CD4-positive, alpha-beta T cell (primary cell): ENCODE data around the gene TNS3. TPM values are rescaled to one million over a fixed set of nuclear protein-coding genes. Genes with fewer than 3 reads are reported as not detected.

Source experiments
- ATAC-seq: fragments of 200-7000 bp; cut with Tn5 transposase; one replicate; pipeline ENCODE4 v1.10.0; 2022; ENCODE audit warnings: mild to moderate bottlenecking; ENCODE audit not compliant: poor library complexity
- CTCF ChIA-PET: fragments of 350-600 bp; sonication (Branson Sonifier 250); formaldehyde crosslinking; loops from one replicate; lab custom pipeline; 2021; ENCODE audit warnings: antibody characterized with exemption, inconsistent platforms; lab: Charles Lee
- POLR2A ChIA-PET: fragments of 350-600 bp; sonication (Branson Sonifier 250); formaldehyde crosslinking; loops from one replicate; lab custom pipeline; 2021; ENCODE audit warnings: antibody characterized with exemption, inconsistent platforms; lab: Charles Lee
- DNase-seq, 14 experiments: peaks; one replicate each; pipeline ENCODE4 v3.0.0-alpha.2; 2013 to 2020; ENCODE audit warnings: mixed read lengths in 2 of 14
- H3K27ac ChIP-seq, 2 donors: one replicate each; pipeline versions ENCODE4 v1.5.1 to v1.7.0; 2013; ENCODE audit warnings: low read length in 2 of 2, low read depth in 1 of 2, mild to moderate bottlenecking in 1 of 2
- H3K27me3 ChIP-seq, 2 experiments: 1 replicate in 1 of 2; 2 replicates in 1 of 2; pipeline versions ENCODE4 v1.6.1 to v1.7.0; 2013; ENCODE audit warnings: low read length in 2 of 2, control low read depth in 1 of 2, mild to moderate bottlenecking in 1 of 2, moderate library complexity in 1 of 2; ENCODE audit not compliant: insufficient read depth in 2 of 2, control insufficient read depth in 1 of 2
- H3K36me3 ChIP-seq: one replicate; pipeline ENCODE4 v1.6.1; 2013; ENCODE audit warnings: low read length, control low read depth; ENCODE audit not compliant: insufficient read depth
- H3K4me1 ChIP-seq: one replicate; pipeline ENCODE4 v1.6.1; 2013; ENCODE audit warnings: low read length, control low read depth; ENCODE audit not compliant: insufficient read depth
- H3K4me3 ChIP-seq: one replicate; pipeline ENCODE4 v1.5.1; 2013; ENCODE audit warnings: mild to moderate bottlenecking, low read length, moderate library complexity
- H3K9me3 ChIP-seq, 2 experiments: 1 replicate in 1 of 2; 2 replicates in 1 of 2; pipeline versions ENCODE4 v1.6.1 to v1.7.0; 2013; ENCODE audit warnings: low read length in 2 of 2, mild to moderate bottlenecking in 2 of 2, control low read depth in 1 of 2, moderate library complexity in 1 of 2; ENCODE audit not compliant: control insufficient read depth in 1 of 2, insufficient read depth in 1 of 2
- H3K27ac Mint-ChIP-seq: one replicate; pipeline ENCODE4 v1.8.0; 2020; ENCODE audit warnings: mixed read lengths
- H3K27me3 Mint-ChIP-seq: one replicate; pipeline ENCODE4 v1.8.0; 2021; ENCODE audit warnings: mixed read lengths
- H3K36me3 Mint-ChIP-seq: one replicate; pipeline ENCODE4 v1.8.0; 2021; ENCODE audit warnings: low read depth, mixed read lengths
- H3K4me1 Mint-ChIP-seq: one replicate; pipeline ENCODE4 v1.8.0; 2021; ENCODE audit warnings: low read depth, mixed read lengths
- H3K4me3 Mint-ChIP-seq: one replicate; pipeline ENCODE4 v1.8.0; 2020; ENCODE audit warnings: mild to moderate bottlenecking, mixed read lengths
- H3K9me3 Mint-ChIP-seq: one replicate; pipeline ENCODE4 v1.8.0; 2020; ENCODE audit warnings: mixed read lengths
- intact Hi-C, 2 experiments: fragments of 100-400 bp; cut with DNase I in 1 of 2; cut with micrococcal nuclease in 1 of 2; formaldehyde crosslinking; loops; one replicate each; pipeline versions ENCODE4 v1.15.1 to v1.9.0; 2023 to 2025; cut with DNase I, micrococcal nuclease
- total RNA-seq, 174 experiments: library from RNA in 2 of 174; stranded (reverse) in 2 of 174; gene quantifications; one replicate each; pipeline ENCODE4 v1.2.3 and lab custom pipeline; 2021 to 2026
- TF ChIP-seq, protein P1 (sequence below): fragments of 200-600 bp; IDR thresholded peaks from one replicate; pipeline ENCODE4 v1.8.0; 2022; ENCODE audit warnings: antibody characterized with exemption, mild to moderate bottlenecking

TNS3 gene
- total RNA-seq, 2 experiments from 2014 or later = 0.16 to 0.47 TPM

DNA sequence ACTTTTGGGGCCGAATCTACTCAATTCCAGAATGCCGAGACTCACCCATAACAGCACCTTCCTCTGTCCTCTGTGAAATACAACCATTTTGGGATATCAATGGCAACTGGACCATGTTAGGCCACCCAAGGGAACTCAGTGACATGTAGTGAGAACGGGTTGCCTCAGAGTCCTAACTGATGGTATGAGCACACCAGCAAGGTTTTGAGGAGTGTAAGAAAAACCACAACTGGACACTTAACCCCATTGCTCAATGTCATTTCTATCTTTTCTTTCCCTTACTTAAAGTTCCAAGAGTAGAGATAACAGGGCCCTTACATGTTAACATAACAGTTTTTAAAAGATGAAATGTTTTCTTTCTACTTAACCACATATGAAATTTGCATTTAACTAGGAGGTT, 67.1 kb downstream of the TNS3 start:
- Mint-ChIP-seq H3K4me3 (no peak overlapping the region), H3K27ac (no peak overlapping the region), H3K36me3 (no peaks in the 10 kb centered on the region), H3K4me1 (no peaks in the 10 kb centered on the region), H3K9me3 (no peaks in the 10 kb centered on the region), H3K27me3 (no peaks in the 10 kb centered on the region)
- Histone ChIP-seq H3K36me3 (no peaks in the 10 kb centered on the region), H3K9me3 (peaks cover 0 to 16% of the 10 kb centered on the region in 2 experiments), H3K27ac (no peak overlapping the region), H3K27me3 (no peaks in the 10 kb centered on the region), H3K4me3 (no peak overlapping the region), H3K4me1 (no peaks in the 10 kb centered on the region)
- ChIA-PET POLR2A (no interaction called here), CTCF (no interaction called here)
- intact Hi-C loops = no loop called here
- no peak for DNase-seq
- TF ChIP-seq, protein P1, sequence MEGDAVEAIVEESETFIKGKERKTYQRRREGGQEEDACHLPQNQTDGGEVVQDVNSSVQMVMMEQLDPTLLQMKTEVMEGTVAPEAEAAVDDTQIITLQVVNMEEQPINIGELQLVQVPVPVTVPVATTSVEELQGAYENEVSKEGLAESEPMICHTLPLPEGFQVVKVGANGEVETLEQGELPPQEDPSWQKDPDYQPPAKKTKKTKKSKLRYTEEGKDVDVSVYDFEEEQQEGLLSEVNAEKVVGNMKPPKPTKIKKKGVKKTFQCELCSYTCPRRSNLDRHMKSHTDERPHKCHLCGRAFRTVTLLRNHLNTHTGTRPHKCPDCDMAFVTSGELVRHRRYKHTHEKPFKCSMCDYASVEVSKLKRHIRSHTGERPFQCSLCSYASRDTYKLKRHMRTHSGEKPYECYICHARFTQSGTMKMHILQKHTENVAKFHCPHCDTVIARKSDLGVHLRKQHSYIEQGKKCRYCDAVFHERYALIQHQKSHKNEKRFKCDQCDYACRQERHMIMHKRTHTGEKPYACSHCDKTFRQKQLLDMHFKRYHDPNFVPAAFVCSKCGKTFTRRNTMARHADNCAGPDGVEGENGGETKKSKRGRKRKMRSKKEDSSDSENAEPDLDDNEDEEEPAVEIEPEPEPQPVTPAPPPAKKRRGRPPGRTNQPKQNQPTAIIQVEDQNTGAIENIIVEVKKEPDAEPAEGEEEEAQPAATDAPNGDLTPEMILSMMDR = no peak
- ATAC-seq = no peak

DNA sequence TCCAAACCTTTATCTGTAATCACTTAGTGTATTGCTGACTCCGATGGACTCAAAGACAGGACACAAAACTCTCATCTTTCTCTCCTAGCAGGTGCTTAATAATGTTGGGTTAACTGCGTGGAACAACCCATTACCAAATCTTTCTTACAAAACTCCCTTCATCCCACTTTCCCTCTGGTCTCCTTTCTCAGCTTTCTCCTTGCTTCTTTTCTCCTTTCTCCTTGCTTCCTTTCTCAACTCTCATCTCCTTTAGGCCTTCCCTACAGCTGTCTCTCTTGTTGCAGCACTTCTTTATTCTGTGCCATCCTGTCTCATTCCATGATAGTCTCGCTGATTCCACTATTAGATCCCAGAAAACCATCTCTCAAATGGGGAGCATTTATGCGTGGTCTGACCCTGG, 67.5 kb downstream of the TNS3 start:
- CTCF ChIA-PET = no interaction called here
- DNase-seq (no peak), ATAC-seq (no peak)
- Mint-ChIP-seq H3K4me1 (no peaks in the 10 kb centered on the region), H3K27ac (no peak overlapping the region), H3K4me3 (no peak overlapping the region), H3K27me3 (no peaks in the 10 kb centered on the region), H3K9me3 (no peaks in the 10 kb centered on the region), H3K36me3 (no peaks in the 10 kb centered on the region)
- no peak overlapping the region for H3K4me3 ChIP-seq
- H3K9me3 ChIP-seq = peaks cover 0 to 18% of the 10 kb centered on the region in 2 experiments
- no peak overlapping the region for H3K27ac ChIP-seq
- H3K4me1 ChIP-seq = no peaks in the 10 kb centered on the region
- intact Hi-C loops = no loop called here
- POLR2A ChIA-PET = no interaction called here
- TF ChIP-seq, protein P1 = no peak
- H3K36me3 ChIP-seq = no peaks in the 10 kb centered on the region
- no peaks in the 10 kb centered on the region for H3K27me3 ChIP-seq

DNA sequence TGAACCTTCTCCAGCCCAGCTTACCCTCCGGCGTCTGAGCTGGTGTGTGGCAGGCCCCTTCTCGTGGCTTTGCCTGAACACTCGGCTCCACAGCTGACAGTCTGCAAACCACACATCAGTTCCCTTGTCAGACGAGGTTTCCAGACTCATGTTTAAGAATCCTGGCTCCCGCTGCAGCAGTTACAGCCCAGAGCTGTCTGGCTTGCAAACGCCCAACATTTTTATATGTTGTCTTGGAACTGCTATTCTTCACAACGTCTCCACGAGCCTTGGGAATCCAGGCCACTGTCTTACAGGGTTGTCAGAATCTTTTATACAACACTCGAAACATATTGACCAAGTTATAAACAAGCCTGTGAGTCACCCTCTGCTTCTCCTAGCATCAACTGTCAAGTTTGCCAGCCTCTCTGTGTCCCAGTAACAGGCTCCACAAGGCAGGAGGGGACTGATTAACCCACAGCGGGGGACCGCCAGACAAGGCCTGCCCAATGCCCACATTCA, 68.1 kb downstream of the TNS3 start:
- Histone ChIP-seq H3K27me3 (no peaks in the 10 kb centered on the region), H3K4me1 (no peaks in the 10 kb centered on the region), H3K4me3 (no peak overlapping the region), H3K27ac (no peak overlapping the region), H3K9me3 (peaks cover 0 to 20% of the 10 kb centered on the region in 2 experiments), H3K36me3 (no peaks in the 10 kb centered on the region)
- Mint-ChIP-seq H3K4me3 (no peak overlapping the region), H3K27me3 (no peaks in the 10 kb centered on the region), H3K9me3 (no peaks in the 10 kb centered on the region), H3K36me3 (no peaks in the 10 kb centered on the region), H3K27ac (no peak overlapping the region), H3K4me1 (no peaks in the 10 kb centered on the region)
- TF ChIP-seq, protein P1 = no peak
- DNase-seq (no peak), ATAC-seq (no peak)
- ChIA-PET POLR2A (no interaction called here), CTCF (no interaction called here)
- intact Hi-C loops = no loop called here
